Endodermal cell (in vitro differentiated cells): Measurements from ENCODE around the gene ABCA7. TPM values are rescaled to one million over a fixed set of nuclear protein-coding genes. Genes with fewer than 3 reads are reported as not detected.

Experiments used
- DNase-seq: peaks from one replicate; pipeline ENCODE4 v3.0.0-alpha.2; 2017
- H3K27ac ChIP-seq: 2 replicates; pipeline ENCODE4 v1.5.1; 2013; ENCODE audit warnings: mild to moderate bottlenecking, low read depth, low read length, moderate library complexity
- H3K27me3 ChIP-seq: 2 replicates; pipeline ENCODE4 v1.6.1; 2013; ENCODE audit warnings: mild to moderate bottlenecking, low read length, moderate library complexity; ENCODE audit not compliant: insufficient read depth, control insufficient read depth, poor library complexity, severe bottlenecking
- H3K36me3 ChIP-seq: 2 replicates; pipeline ENCODE4 v1.7.0; 2013; ENCODE audit warnings: mild to moderate bottlenecking, low read length, moderate library complexity; ENCODE audit not compliant: control insufficient read depth, insufficient read depth
- H3K4me1 ChIP-seq: one replicate; pipeline ENCODE4 v1.7.0; 2013; ENCODE audit warnings: low read length; ENCODE audit not compliant: control insufficient read depth, insufficient read depth
- H3K4me3 ChIP-seq: 2 replicates; pipeline ENCODE4 v1.5.1; 2013; ENCODE audit warnings: mild to moderate bottlenecking, low read length, moderate library complexity
- H3K9ac ChIP-seq: 2 replicates; pipeline ENCODE4 v1.6.1; 2013; ENCODE audit warnings: mild to moderate bottlenecking, low read length, moderate library complexity; ENCODE audit not compliant: poor library complexity, severe bottlenecking; ENCODE audit errors: extremely low read depth
- H3K9me3 ChIP-seq: 2 replicates; pipeline ENCODE4 v1.6.1; 2013; ENCODE audit warnings: mild to moderate bottlenecking, low read length, moderate library complexity; ENCODE audit not compliant: control insufficient read depth
- H3K27ac Mint-ChIP-seq: 2 replicates; pipeline ENCODE4 v1.8.0; 2020; ENCODE audit warnings: mixed read lengths
- H3K27me3 Mint-ChIP-seq: 2 replicates; pipeline ENCODE4 v1.8.0; 2021; ENCODE audit warnings: mild to moderate bottlenecking, mixed read lengths; ENCODE audit not compliant: insufficient read depth
- H3K36me3 Mint-ChIP-seq: 2 replicates; pipeline ENCODE4 v1.8.0; 2020; ENCODE audit warnings: low read depth, mixed read lengths
- H3K4me1 Mint-ChIP-seq: 2 replicates; pipeline ENCODE4 v1.8.0; 2020; ENCODE audit warnings: mixed read lengths
- H3K4me3 Mint-ChIP-seq: 2 replicates; pipeline ENCODE4 v1.8.0; 2020; ENCODE audit warnings: mild to moderate bottlenecking, moderate library complexity, mixed read lengths
- H3K9me3 Mint-ChIP-seq: 2 replicates; pipeline ENCODE4 v1.8.0; 2020; ENCODE audit warnings: mild to moderate bottlenecking, mixed read lengths
- CTCF ChIP-seq: fragments of 200-600 bp; sonication (generic); conservative IDR thresholded peaks from 2 replicates; pipeline ENCODE4 v1.5.0; 2021; ENCODE audit warnings: antibody characterized with exemption, mild to moderate bottlenecking
- WGBS, 2 experiments: methylation state at CpG; one replicate each; pipeline versions ENCODE4 v1.1.5 to v1.1.7; 2013; ENCODE audit warnings: missing lambda C conversion rate in 2 of 2, mixed read lengths in 1 of 2; ENCODE audit not compliant: insufficient coverage in 1 of 2, insufficient read length in 1 of 2; 5-methylcytosine and 5-hydroxymethylcytosine counted together
- total RNA-seq, 2 donors: library from RNA; stranded (reverse); fragmentation: NEBNext Ultra II Directional in 1 of 2; extraction: Animal tissue kit (Norgen Biotek cat#: 25700) in 1 of 2; gene quantifications; 2 replicates in 1 of 2; 3 replicates in 1 of 2; pipeline ENCODE4 v1.2.1, GENCODE V29; 2021

ABCA7 gene
- total RNA-seq, 2 donors from 2014 or later: 67.2 to 68.7 TPM

GRCh38 chr19:999379-999719, 40.6 kb upstream of the ABCA7 start:
- no peak for TF ChIP-seq CTCF
- Histone ChIP-seq H3K9ac (no peak overlapping the region), H3K4me3 (no peak overlapping the region), H3K27me3 (peaks cover 53% of the 10 kb centered on the region), H3K4me1 (no peaks in the 10 kb centered on the region), H3K9me3 (no peaks in the 10 kb centered on the region), H3K27ac (no peak overlapping the region), H3K36me3 (peaks cover 2% of the 10 kb centered on the region)
- peaks cover 4% of the 10 kb centered on the region for H3K4me1 Mint-ChIP-seq
- 86 to 90% methylated on average over 2 to 3 of the region's 3 CpGs for WGBS, 2 experiments
- DNase-seq: no peak
- peaks cover 55% of the 10 kb centered on the region for H3K27me3 Mint-ChIP-seq
- no peaks in the 10 kb centered on the region for H3K9me3 Mint-ChIP-seq
- no peaks in the 10 kb centered on the region for H3K36me3 Mint-ChIP-seq
- H3K4me3 Mint-ChIP-seq: no peak overlapping the region
- no peak overlapping the region for H3K27ac Mint-ChIP-seq

GRCh38 chr19:1000095-1000494, 39.8 kb upstream of the ABCA7 start, which contains the start of gene GRIN3B:
Gene GRIN3B, plus strand, starts transcription at chr19:1000419. Its CDS starts 19 bp downstream, at chr19:1000438.
- peaks cover 55% of the 10 kb centered on the region for H3K27me3 Mint-ChIP-seq
- no peak within 1 kb of the TSS for H3K9ac ChIP-seq
- peaks cover 53% of the 10 kb centered on the region for H3K27me3 ChIP-seq
- no peak within 1 kb of the TSS for H3K27ac ChIP-seq
- peaks cover 4% of the 10 kb centered on the region for H3K4me1 Mint-ChIP-seq
- 3 to 5% methylated on average over 6 to 43 of the region's 43 CpGs for WGBS, 2 experiments
- H3K4me3 Mint-ChIP-seq: peak within 1 kb of the TSS; percentile 45
- no peaks in the 10 kb centered on the region for H3K36me3 Mint-ChIP-seq
- TF ChIP-seq CTCF: peak; percentile 91
- DNase-seq: peak; percentile 95
- H3K9me3 Mint-ChIP-seq: no peaks in the 10 kb centered on the region
- no peaks in the 10 kb centered on the region for H3K9me3 ChIP-seq
- H3K4me3 ChIP-seq: no peak within 1 kb of the TSS
- H3K36me3 ChIP-seq: no peaks in the 10 kb centered on the region
- H3K4me1 ChIP-seq: no peaks in the 10 kb centered on the region
- H3K27ac Mint-ChIP-seq: no peak within 1 kb of the TSS

- H3K9me3 Mint-ChIP-seq: no peaks in the 10 kb centered on the region
- H3K4me3 Mint-ChIP-seq: peak overlapping the region; percentile 45
- Histone ChIP-seq H3K9ac (no peak overlapping the region), H3K9me3 (no peaks in the 10 kb centered on the region), H3K27ac (no peak overlapping the region), H3K4me3 (no peak overlapping the region), H3K36me3 (no peaks in the 10 kb centered on the region), H3K27me3 (peaks cover 53% of the 10 kb centered on the region), H3K4me1 (no peaks in the 10 kb centered on the region)
- peak; percentile 76 for DNase-seq
- TF ChIP-seq CTCF: no peak
- H3K36me3 Mint-ChIP-seq: no peaks in the 10 kb centered on the region
- 10 to 20% methylated on average over 24 to 73 of the region's 73 CpGs for WGBS, 2 experiments
- H3K4me1 Mint-ChIP-seq: peaks cover 4% of the 10 kb centered on the region
- H3K27ac Mint-ChIP-seq: no peak overlapping the region
- peaks cover 53% of the 10 kb centered on the region for H3K27me3 Mint-ChIP-seq
Measured at GRCh38 chr19:1000591-1001537, 39.0 kb upstream of the ABCA7 start.
